Nephron (organoid): Measurements from ENCODE around the gene LEKR1.

Experiments used
- H3K27ac Mint-ChIP-seq, 3 experiments: 2 replicates each; pipeline ENCODE4 v1.8.0; 2020; ENCODE audit warnings: mixed read lengths in 3 of 3, mild to moderate bottlenecking in 2 of 3, moderate library complexity in 1 of 3
- H3K27me3 Mint-ChIP-seq: 2 replicates; pipeline ENCODE4 v1.8.0; 2021; ENCODE audit warnings: low read depth, mild to moderate bottlenecking, moderate library complexity, mixed read lengths
- H3K36me3 Mint-ChIP-seq: 2 replicates; pipeline ENCODE4 v1.8.0; 2020; ENCODE audit warnings: low read depth, mixed read lengths
- H3K4me1 Mint-ChIP-seq: 2 replicates; pipeline ENCODE4 v1.8.0; 2020; ENCODE audit warnings: mixed read lengths
- H3K4me3 Mint-ChIP-seq, 3 experiments: 2 replicates each; pipeline ENCODE4 v1.8.0; 2020; ENCODE audit warnings: mild to moderate bottlenecking in 3 of 3, mixed read lengths in 3 of 3, moderate library complexity in 2 of 3
- H3K9me3 Mint-ChIP-seq: 2 replicates; pipeline ENCODE4 v1.8.0; 2020; ENCODE audit warnings: mixed read lengths
- CTCF ChIP-seq, 3 experiments: fragments of 200-600 bp; sonication (generic); IDR thresholded peaks; one replicate each; pipeline ENCODE4 v1.5.0; 2021; ENCODE audit warnings: antibody characterized with exemption in 3 of 3; ENCODE audit not compliant: unreplicated experiment in 3 of 3

LEKR1 gene

GRCh38 chr3:156811089-156811862 lies 14.9 kb upstream of the LEKR1 start:
- TF ChIP-seq CTCF (IDR thresholded peaks at IDR 0.05; ENCODE audit: unreplicated experiment in 3 of 3), result no peak
- Mint-ChIP-seq H3K9me3 (no peaks in the 10 kb centered on the region), H3K27ac (no peak overlapping the region), H3K4me3 (no peak overlapping the region), H3K36me3 (no peaks in the 10 kb centered on the region), H3K27me3 (peaks cover 13% of the 10 kb centered on the region), H3K4me1 (peaks cover 11% of the 10 kb centered on the region)

GRCh38 chr3:156812521-156813335 lies 13.4 kb upstream of the LEKR1 start:
- no peaks in the 10 kb centered on the region for H3K9me3 Mint-ChIP-seq
- peaks cover 18% of the 10 kb centered on the region for H3K27me3 Mint-ChIP-seq
- no peaks in the 10 kb centered on the region for H3K36me3 Mint-ChIP-seq
- no peak overlapping the region for H3K27ac Mint-ChIP-seq
- H3K4me3 Mint-ChIP-seq, result no peak overlapping the region
- no peak for TF ChIP-seq CTCF (IDR thresholded peaks at IDR 0.05; ENCODE audit: unreplicated experiment in 3 of 3)
- peaks cover 17% of the 10 kb centered on the region for H3K4me1 Mint-ChIP-seq

DNA sequence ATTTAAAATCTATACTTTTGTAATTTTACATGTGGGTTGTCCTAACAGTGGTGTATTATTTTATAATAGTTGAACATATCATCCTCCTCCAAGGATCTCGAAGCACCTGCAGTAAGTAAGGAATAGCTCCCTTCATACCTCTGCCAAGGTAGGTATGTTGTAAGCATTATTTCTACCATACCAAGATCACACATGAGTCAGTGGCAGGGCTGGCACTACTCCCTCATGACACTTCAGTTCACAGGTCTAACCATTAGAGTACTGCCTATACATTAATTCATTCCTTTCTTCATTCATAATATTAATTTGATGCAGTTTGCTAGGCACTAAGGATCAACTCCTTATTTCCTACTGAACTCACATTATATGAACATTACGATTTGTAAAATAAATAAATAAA lies 11.9 kb upstream of the LEKR1 start:
- peaks cover 27% of the 10 kb centered on the region for H3K4me1 Mint-ChIP-seq
- H3K27ac Mint-ChIP-seq, result no peak overlapping the region
- peak overlapping the region in 1 of 3 experiments; percentile 23 for H3K4me3 Mint-ChIP-seq
- no peak for TF ChIP-seq CTCF (IDR thresholded peaks at IDR 0.05; ENCODE audit: unreplicated experiment in 3 of 3)
- no peaks in the 10 kb centered on the region for H3K9me3 Mint-ChIP-seq
- peaks cover 22% of the 10 kb centered on the region for H3K27me3 Mint-ChIP-seq
- H3K36me3 Mint-ChIP-seq, result no peaks in the 10 kb centered on the region

DNA sequence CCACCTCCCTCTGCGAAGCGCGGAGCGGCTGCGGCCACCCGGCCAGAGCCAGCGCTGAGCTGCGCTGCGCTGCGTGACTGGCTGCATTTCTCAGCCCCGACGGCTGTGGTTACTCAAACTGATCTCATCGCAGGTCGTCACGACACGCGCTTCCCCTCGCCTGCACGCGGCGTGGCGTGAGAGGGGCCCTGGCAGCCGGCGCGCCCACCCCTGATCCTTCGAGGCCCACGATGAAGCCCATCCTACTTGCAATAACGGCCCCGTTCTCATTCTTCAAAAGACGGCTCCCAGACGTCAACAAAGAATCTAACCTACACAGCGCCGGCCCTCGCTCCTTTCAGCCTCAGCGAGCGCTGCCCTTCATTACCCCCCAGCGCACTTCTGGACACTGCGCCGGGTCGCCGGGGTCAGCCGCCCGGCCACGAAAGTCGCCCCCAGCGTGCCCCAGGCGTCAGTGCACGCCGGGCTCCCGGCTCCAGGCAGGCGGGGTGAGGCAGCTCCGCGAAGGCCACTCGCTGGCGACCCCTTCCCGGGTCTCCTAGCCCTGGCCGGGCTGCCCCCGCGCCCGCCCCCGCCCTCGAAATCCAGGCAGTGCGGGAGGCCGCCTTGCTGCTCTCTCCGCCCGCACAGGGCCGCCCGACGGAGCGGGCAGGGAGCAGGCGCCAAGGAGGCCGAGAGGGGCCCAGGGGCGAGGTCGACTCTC lies 9.9 kb upstream of the LEKR1 start:
- Mint-ChIP-seq H3K9me3 (no peaks in the 10 kb centered on the region), H3K4me3 (peak overlapping the region; percentile 83 to 88 (median 86)), H3K36me3 (no peaks in the 10 kb centered on the region), H3K4me1 (peaks cover 27% of the 10 kb centered on the region), H3K27ac (peak overlapping the region; percentile 30 to 88 (median 82)), H3K27me3 (peaks cover 18% of the 10 kb centered on the region)
- no peak for TF ChIP-seq CTCF (IDR thresholded peaks at IDR 0.05; ENCODE audit: unreplicated experiment in 3 of 3)

GRCh38 chr3:156816794-156817645 lies 9.1 kb upstream of the LEKR1 start:
- no peaks in the 10 kb centered on the region for H3K9me3 Mint-ChIP-seq
- H3K27me3 Mint-ChIP-seq, result peaks cover 18% of the 10 kb centered on the region
- H3K27ac Mint-ChIP-seq, result peak overlapping the region; percentile 77 to 89 (median 88)
- H3K4me1 Mint-ChIP-seq, result peaks cover 22% of the 10 kb centered on the region
- H3K4me3 Mint-ChIP-seq, result peak overlapping the region; percentile 86 to 89 (median 87)
- no peak for TF ChIP-seq CTCF (IDR thresholded peaks at IDR 0.05; ENCODE audit: unreplicated experiment in 3 of 3)
- no peaks in the 10 kb centered on the region for H3K36me3 Mint-ChIP-seq
